Psoas muscle (tissue), 8 donors: ENCODE results near the gene LAIR2. TPM values are rescaled to one million over a fixed set of nuclear protein-coding genes. Genes with fewer than 3 reads are reported as not detected.
"Not testable (repeated sequence)": the region's sequence is repeated elsewhere in the genome, so short reads cannot be mapped to it uniquely, and the experiment has no call there.

Source experiments
- ATAC-seq, 4 donors: fragments of 200-7000 bp; cut with Tn5 transposase; one replicate each; pipeline ENCODE4 v1.9.1; 2020; ENCODE audit warnings: moderate library complexity in 3 of 4, mild to moderate bottlenecking in 2 of 4
- DNase-seq, 2 donors: peaks; one replicate each; pipeline ENCODE4 v3.0.0-alpha.2; 2020
- H3K27ac ChIP-seq: fragments of 200-600 bp; one replicate; pipeline ENCODE4 v1.8.0; 2022
- H3K27me3 ChIP-seq, 3 donors: fragments of 200-600 bp in 1 of 3; one replicate each; pipeline versions ENCODE4 v1.6.1 to v1.8.0; 2013 to 2022; ENCODE audit warnings: low read length in 2 of 3, mild to moderate bottlenecking in 2 of 3, moderate library complexity in 1 of 3; ENCODE audit not compliant: insufficient read depth in 3 of 3
- H3K36me3 ChIP-seq, 2 donors: fragments of 200-600 bp in 1 of 2; one replicate each; pipeline versions ENCODE4 v1.6.1 to v1.8.0; 2013 to 2022; ENCODE audit warnings: low read depth in 1 of 2, mild to moderate bottlenecking in 1 of 2, moderate library complexity in 1 of 2; ENCODE audit not compliant: insufficient read depth in 1 of 2
- H3K4me1 ChIP-seq: fragments of 200-600 bp; one replicate; pipeline ENCODE4 v1.8.0; 2022
- H3K4me3 ChIP-seq: fragments of 200-600 bp; one replicate; pipeline ENCODE4 v1.8.0; 2022; ENCODE audit warnings: mild to moderate bottlenecking
- H3K9me3 ChIP-seq: fragments of 200-600 bp; one replicate; pipeline ENCODE4 v1.8.0; 2022
- CTCF ChIP-seq: fragments of 200-600 bp; IDR thresholded peaks from one replicate; pipeline ENCODE4 v1.8.0; 2022; ENCODE audit warnings: antibody characterized with exemption
- WGBS, 3 donors: extraction: QIAGEN DNeasy Blood & Tissue Kit; methylation state at CpG; one replicate each; pipeline versions ENCODE4 v1.1.6 to v1.1.7; 2013; 5-methylcytosine and 5-hydroxymethylcytosine counted together
- intact Hi-C, 2 donors: fragments of 100-400 bp; cut with DNase I; formaldehyde crosslinking; loops; one replicate each; pipeline versions ENCODE4 v1.11.0 to v1.14.2; 2022
- polyA plus RNA-seq, 3 donors: library from polyadenylated mRNA; stranded (reverse); fragments of 200-250 nt; gene quantifications; one replicate each; pipeline ENCODE4 v1.2.3, GENCODE V29; 2013
- total RNA-seq, 4 donors: library from RNA; stranded (reverse); fragmentation: NEBNext Ultra II Directional in 2 of 4; extraction: Animal tissue kit (Norgen Biotek cat#: 25700) in 2 of 4; gene quantifications; one replicate each; pipeline versions ENCODE4 v1.2.1 to v1.2.4, GENCODE V29; 2021 to 2023
- donor health status: healthy with polysubstance abuse.
- donor health status: DM: no; HTN: no; CAD: no; lungs with moderate emphysema.
- donor health status: Bipolar disorder and iron deficiency.
- donor health status: healthy.
- donor health status: DM: yes; HTN: yes; CAD: no.
- donor health status: DM: no; HTN: no; CAD: no.
- donor health status: DM: no; HTN: no; CAD: no.
- donor health status: DM: yes; HTN: yes; CAD: no.

LAIR2 gene
- total and polyA plus RNA-seq, 7 donors = not detected

DNA sequence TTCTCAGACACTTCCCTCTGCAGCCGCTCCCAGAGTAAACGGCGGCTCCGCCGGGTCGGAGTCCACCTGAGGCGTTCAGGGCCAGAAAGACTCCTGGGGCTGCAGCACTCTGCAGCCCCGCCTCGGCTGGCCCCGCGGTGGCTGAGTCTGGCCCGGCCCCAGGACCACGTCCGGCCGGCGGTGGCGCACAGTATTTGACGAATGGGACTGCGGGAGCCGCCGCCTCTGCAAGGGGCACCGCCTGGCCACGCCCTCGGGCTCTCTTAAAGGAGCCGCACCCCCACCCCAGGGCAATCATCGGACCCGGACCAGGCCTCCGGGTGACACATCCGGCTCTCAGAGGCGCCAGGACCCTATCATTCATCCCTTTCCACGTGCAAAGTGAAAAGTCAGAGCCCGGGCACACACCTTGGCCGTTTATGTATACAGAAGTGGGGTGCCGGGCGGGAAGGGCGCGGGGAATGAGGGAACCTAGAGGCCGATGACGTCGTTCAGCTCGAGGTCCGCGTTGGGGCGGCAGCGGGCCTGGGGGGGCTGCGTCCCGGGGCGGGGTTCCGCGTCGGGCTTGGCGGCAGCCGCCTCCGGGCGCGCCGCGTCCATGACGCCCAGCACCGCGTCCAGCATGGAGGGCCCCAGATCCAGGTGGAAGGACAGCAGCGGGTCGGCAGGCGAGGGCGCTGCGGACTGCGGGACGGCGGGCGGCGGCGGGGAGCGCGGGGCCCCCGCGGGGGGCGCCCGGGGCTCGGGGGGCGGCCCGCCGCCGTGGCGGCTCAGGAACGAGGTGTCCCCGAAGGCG lies 37.8 kb upstream of the LAIR2 start:
- no peaks in the 10 kb centered on the region for H3K9me3 ChIP-seq
- intact Hi-C loops = loop anchor here in 1 of 2 donors (10.0 kb wide), 1 partner anchor 480 kb away; no protein-coding TSS in a partner anchor
- peaks cover 9% of the 10 kb centered on the region for H3K4me1 ChIP-seq
- no peak for TF ChIP-seq CTCF
- WGBS, 3 donors = 7 to 16% (median 10%) methylated on average over 46 to 87 of the region's 87 CpGs
- ATAC-seq (peak; percentile 77 to 87 (median 80)), DNase-seq (peak; percentile 92 to 94)
- peaks cover 0 to 13% (median 0%) of the 10 kb centered on the region in 3 donors for H3K27me3 ChIP-seq
- peak overlapping the region; percentile 78 for H3K4me3 ChIP-seq
- peaks cover 0 to 25% of the 10 kb centered on the region in 2 donors for H3K36me3 ChIP-seq
- peak overlapping the region; percentile 91 for H3K27ac ChIP-seq

DNA sequence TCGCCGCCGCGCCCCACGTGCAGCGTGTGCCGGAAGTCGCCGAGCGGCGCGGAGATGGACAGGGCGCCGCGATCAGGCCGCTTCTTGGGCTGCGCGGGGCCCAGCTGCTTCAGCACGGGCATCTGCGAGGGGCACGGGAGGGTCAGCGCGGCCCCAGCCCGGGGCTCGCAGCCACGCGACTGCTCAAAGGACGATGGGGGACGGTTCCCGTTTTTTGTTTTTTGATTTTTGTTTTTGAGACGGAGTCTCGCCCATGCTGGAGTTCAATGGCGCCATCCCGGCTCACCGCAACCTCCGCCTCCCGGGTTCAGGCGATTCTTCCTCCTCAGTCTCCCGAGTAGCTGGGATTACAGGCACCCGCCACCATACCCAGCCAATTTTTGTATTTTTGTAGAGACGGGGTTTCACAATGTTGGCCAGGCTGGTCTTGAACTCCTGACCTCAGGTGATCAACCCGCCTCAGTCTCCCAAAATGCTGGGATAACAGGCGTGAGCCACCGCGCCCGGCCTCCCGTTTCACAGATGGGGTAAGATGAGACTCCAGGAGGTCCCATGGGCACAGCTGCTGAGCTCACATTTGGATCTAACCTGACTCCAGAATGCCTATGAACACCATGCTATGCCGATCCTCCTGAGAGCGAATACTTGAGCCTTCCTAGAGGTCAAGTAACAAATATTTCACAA lies 37.1 kb upstream of the LAIR2 start:
- ATAC-seq = no peak

DNA sequence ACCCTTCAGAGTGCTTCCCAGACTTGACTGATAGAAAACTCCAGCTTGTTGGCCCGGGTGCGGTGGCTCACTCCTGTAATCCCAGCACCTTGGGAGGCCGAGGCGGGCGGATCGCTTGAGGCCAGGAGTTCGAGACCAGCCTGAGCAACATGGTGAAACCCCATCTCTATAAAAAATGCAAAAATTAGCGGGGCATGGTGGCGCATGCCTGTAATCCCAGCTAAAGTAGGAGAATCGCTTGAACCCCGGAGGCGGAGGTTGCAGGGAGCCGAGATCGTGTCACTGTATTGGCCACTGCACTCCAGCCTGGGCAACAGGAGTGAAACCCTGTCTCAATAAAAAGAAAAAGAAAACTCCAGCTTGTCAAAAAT lies 36.5 kb upstream of the LAIR2 start:
- Histone ChIP-seq H3K4me1 (peaks cover 12% of the 10 kb centered on the region), H3K27me3 (peaks cover 0 to 23% (median 0%) of the 10 kb centered on the region in 3 donors), H3K36me3 (peaks cover 0 to 12% of the 10 kb centered on the region in 2 donors)
- not testable (repeated sequence) for ATAC-seq, H3K9me3 ChIP-seq, H3K4me3 ChIP-seq, H3K27ac ChIP-seq
- intact Hi-C loops = loop anchor here in 1 of 2 donors (10.0 kb wide), 1 partner anchor 481 kb away; no protein-coding TSS in a partner anchor
- WGBS, 3 donors = 87 to 89% (median 88%) methylated on average over 14 of the region's 14 CpGs
- DNase-seq = peak in 1 of 2 donors; percentile 38

More for the DNA sequence above, 37.1 kb upstream of the LAIR2 start:
- Histone ChIP-seq H3K4me3 (no peak overlapping the region), H3K9me3 (no peaks in the 10 kb centered on the region), H3K4me1 (peaks cover 9% of the 10 kb centered on the region), H3K27me3 (peaks cover 0 to 18% (median 0%) of the 10 kb centered on the region in 3 donors), H3K27ac (no peak overlapping the region), H3K36me3 (peaks cover 0 to 18% of the 10 kb centered on the region in 2 donors)
- WGBS, 3 donors = 60 to 63% (median 61%) methylated on average over 49 of the region's 49 CpGs
- peak; percentile 19 to 59 for DNase-seq
- TF ChIP-seq CTCF = no peak
- intact Hi-C loops = loop anchor here in 1 of 2 donors (10.0 kb wide), 1 partner anchor 481 kb away; no protein-coding TSS in a partner anchor

DNA sequence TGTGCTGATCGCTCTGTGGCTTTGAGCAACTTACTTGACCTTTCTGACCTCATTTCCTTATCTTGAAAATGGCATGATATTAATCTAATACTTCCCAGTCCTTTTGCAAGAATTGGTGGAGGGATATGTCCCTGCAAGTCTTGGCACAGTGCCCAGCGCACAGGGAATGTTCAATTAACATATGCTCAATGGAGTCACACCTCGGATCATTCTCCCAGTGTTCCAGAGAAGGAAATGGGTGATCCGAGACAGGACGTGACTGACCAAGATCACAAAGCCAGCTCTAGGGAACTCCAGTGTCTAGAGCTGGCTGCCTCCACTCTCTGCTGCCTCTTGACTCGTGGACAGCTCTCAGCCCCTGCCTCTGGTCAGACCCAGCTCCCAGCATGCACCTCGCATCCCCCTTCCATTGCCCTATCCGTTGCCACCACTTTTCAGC lies 33.1 kb upstream of the LAIR2 start:
- Histone ChIP-seq H3K4me1 (peaks cover 5% of the 10 kb centered on the region), H3K4me3 (no peak overlapping the region), H3K9me3 (no peaks in the 10 kb centered on the region), H3K27me3 (peaks cover 0 to 34% (median 8%) of the 10 kb centered on the region in 3 donors), H3K36me3 (no peaks in the 10 kb centered on the region), H3K27ac (peak overlapping the region; percentile 50)
- DNase-seq (peak; percentile 65 to 79), ATAC-seq (no peak)
- WGBS, 3 donors = 42 to 45% (median 42%) methylated on average over 8 of the region's 8 CpGs
- intact Hi-C loops = loop anchor here in 1 of 2 donors (10.0 kb wide), 1 partner anchor 485 kb away; no protein-coding TSS in a partner anchor
- no peak for TF ChIP-seq CTCF
